Measurements from ENCODE around the gene EXD3.
"Not testable (repeated sequence)": the region's sequence is repeated elsewhere in the genome, so short reads cannot be mapped to it uniquely, and the experiment has no call there.

EXD3 gene

GRCh38 chr9:137453643-137454081 is 30.7 kb upstream of the EXD3 start:
- no peak for DNase-seq (ENCODE audit: low read depth)
- TF ChIP-seq CTCF (IDR thresholded peaks at IDR 0.05; ENCODE audit: low read depth, low read length, missing control alignments), result no peak
- no peak overlapping the region for H3K4me3 ChIP-seq (ENCODE audit: low read depth, low read length)

GRCh38 chr9:137452761-137453642 is 30.0 kb upstream of the EXD3 start:
- TF ChIP-seq CTCF (IDR thresholded peaks at IDR 0.05; ENCODE audit: low read depth, low read length, missing control alignments), result no peak
- H3K4me3 ChIP-seq (ENCODE audit: low read depth, low read length), result no peak overlapping the region
- DNase-seq (ENCODE audit: low read depth), result no peak

- DNase-seq (ENCODE audit: low read depth), result no peak
- no peak for TF ChIP-seq CTCF (IDR thresholded peaks at IDR 0.05; ENCODE audit: low read depth, low read length, missing control alignments)
- H3K4me3 ChIP-seq (ENCODE audit: low read depth, low read length), result no peak overlapping the region
Observed at GRCh38 chr9:137452006-137452760, 29.2 kb upstream of the EXD3 start.

- not testable (repeated sequence) for DNase-seq (ENCODE audit: low read depth); H3K4me3 ChIP-seq (ENCODE audit: low read depth, low read length)
Observed at GRCh38 chr9:137451264-137452005, 28.5 kb upstream of the EXD3 start.

GRCh38 chr9:137450539-137451222 is 27.7 kb upstream of the EXD3 start:
- DNase-seq (ENCODE audit: low read depth); H3K4me3 ChIP-seq (ENCODE audit: low read depth, low read length): not testable (repeated sequence)

GRCh38 chr9:137449931-137450538 is 27.1 kb upstream of the EXD3 start:
- no peak overlapping the region for H3K4me3 ChIP-seq (ENCODE audit: low read depth, low read length)
- TF ChIP-seq CTCF (IDR thresholded peaks at IDR 0.05; ENCODE audit: low read depth, low read length, missing control alignments), result no peak
- DNase-seq (ENCODE audit: low read depth), result no peak

GRCh38 chr9:137449081-137449844 is 26.3 kb upstream of the EXD3 start:
- no peak for DNase-seq (ENCODE audit: low read depth)
- no peak overlapping the region for H3K4me3 ChIP-seq (ENCODE audit: low read depth, low read length)
- no peak for TF ChIP-seq CTCF (IDR thresholded peaks at IDR 0.05; ENCODE audit: low read depth, low read length, missing control alignments)
